ENCODE data around the gene FAM167B.

DNA sequence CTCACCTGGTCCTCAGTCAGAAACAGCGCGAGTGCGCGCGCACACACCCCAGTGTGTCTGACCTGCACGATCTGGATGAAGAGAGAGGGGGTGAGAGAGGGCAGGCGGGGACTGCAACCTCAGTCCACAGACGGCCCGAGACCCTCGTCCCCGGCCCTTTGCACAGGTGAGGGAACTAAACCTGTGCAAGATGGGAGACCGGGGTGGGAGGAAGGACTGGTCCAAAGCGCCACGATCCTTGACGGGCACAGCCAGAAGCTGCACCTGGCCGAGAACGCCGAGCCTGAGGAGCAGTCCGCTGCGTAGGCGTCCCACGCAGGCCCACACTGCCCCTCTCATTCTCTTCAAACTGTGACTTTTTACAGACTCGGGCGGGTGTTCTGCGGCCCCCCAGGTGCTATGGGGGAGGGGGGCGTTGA lies 42.1 kb upstream of the FAM167B start:
- TF ChIP-seq, protein P1, sequence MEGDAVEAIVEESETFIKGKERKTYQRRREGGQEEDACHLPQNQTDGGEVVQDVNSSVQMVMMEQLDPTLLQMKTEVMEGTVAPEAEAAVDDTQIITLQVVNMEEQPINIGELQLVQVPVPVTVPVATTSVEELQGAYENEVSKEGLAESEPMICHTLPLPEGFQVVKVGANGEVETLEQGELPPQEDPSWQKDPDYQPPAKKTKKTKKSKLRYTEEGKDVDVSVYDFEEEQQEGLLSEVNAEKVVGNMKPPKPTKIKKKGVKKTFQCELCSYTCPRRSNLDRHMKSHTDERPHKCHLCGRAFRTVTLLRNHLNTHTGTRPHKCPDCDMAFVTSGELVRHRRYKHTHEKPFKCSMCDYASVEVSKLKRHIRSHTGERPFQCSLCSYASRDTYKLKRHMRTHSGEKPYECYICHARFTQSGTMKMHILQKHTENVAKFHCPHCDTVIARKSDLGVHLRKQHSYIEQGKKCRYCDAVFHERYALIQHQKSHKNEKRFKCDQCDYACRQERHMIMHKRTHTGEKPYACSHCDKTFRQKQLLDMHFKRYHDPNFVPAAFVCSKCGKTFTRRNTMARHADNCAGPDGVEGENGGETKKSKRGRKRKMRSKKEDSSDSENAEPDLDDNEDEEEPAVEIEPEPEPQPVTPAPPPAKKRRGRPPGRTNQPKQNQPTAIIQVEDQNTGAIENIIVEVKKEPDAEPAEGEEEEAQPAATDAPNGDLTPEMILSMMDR (conservative IDR thresholded peaks at IDR 0.05; ENCODE audit: low read length): no peak
- no peak for TF ChIP-seq EZH2phosphoT487 (IDR thresholded peaks at IDR 0.05; ENCODE audit: borderline replicate concordance, low read depth, low read length)
